ENCODE data around the gene RUNX2.
"Not testable (repeated sequence)": the region's sequence is repeated elsewhere in the genome, so short reads cannot be mapped to it uniquely, and the experiment has no call there.

The RUNX2 gene

GRCh38 chr6:45462190-45463134 is 134.3 kb downstream of the RUNX2 start:
- DNase-seq = no peak

GRCh38 chr6:45464685-45465084 is 136.6 kb downstream of the RUNX2 start:
- no peak for DNase-seq

- DNase-seq = no peak
These were observed 138.6 kb downstream of the RUNX2 start for GRCh38 chr6:45466686-45467085.

- DNase-seq = not testable (repeated sequence)
These were observed 139.3 kb downstream of the RUNX2 start for GRCh38 chr6:45467417-45467816.

GRCh38 chr6:45467853-45468252 is 139.7 kb downstream of the RUNX2 start:
- DNase-seq = no peak

GRCh38 chr6:45469663-45470062 is 141.5 kb downstream of the RUNX2 start:
- DNase-seq = no peak

- no peak for DNase-seq
These were observed 142.1 kb downstream of the RUNX2 start for GRCh38 chr6:45470131-45470738.

GRCh38 chr6:45472382-45472781 is 144.3 kb downstream of the RUNX2 start:
- no peak for DNase-seq

- DNase-seq = no peak
These were observed 145.2 kb downstream of the RUNX2 start for GRCh38 chr6:45473121-45473993.

GRCh38 chr6:45474376-45474775 is 146.2 kb downstream of the RUNX2 start:
- DNase-seq = no peak

- no peak for DNase-seq
These were observed 148.2 kb downstream of the RUNX2 start for GRCh38 chr6:45476341-45476740.

- DNase-seq = no peak
These were observed 149.1 kb downstream of the RUNX2 start for GRCh38 chr6:45477278-45477677.

- no peak for DNase-seq
These were observed 149.7 kb downstream of the RUNX2 start for GRCh38 chr6:45477790-45478189.

- no peak for DNase-seq
These were observed 150.1 kb downstream of the RUNX2 start for GRCh38 chr6:45478240-45478639.

- no peak for DNase-seq
These were observed 152.0 kb downstream of the RUNX2 start for GRCh38 chr6:45479834-45480751.

GRCh38 chr6:45480752-45481415 is 152.8 kb downstream of the RUNX2 start:
- DNase-seq = no peak

- no peak for DNase-seq
These were observed 154.9 kb downstream of the RUNX2 start for GRCh38 chr6:45483021-45483420.

GRCh38 chr6:45483501-45483900 is 155.4 kb downstream of the RUNX2 start:
- no peak for DNase-seq

GRCh38 chr6:45486736-45487135 is 158.6 kb downstream of the RUNX2 start:
- DNase-seq = no peak

GRCh38 chr6:45487645-45488044 is 159.5 kb downstream of the RUNX2 start:
- no peak for DNase-seq

GRCh38 chr6:45488269-45488668 is 160.1 kb downstream of the RUNX2 start:
- no peak for DNase-seq

GRCh38 chr6:45488889-45489288 is 160.8 kb downstream of the RUNX2 start:
- DNase-seq = no peak

Data from NCI-H1092 (cell line).